IPS-18c (cell line): ENCODE results near the gene PLXNA3.

Source experiments
- H3K4me3 ChIP-seq: 2 replicates; pipeline ENCODE4 v1.7.0; 2013; ENCODE audit warnings: low read depth, mild to moderate bottlenecking, low read length, moderate library complexity; ENCODE audit not compliant: insufficient read depth
- H3K9me3 ChIP-seq: one replicate; pipeline ENCODE4 v1.6.1; 2013; ENCODE audit warnings: mild to moderate bottlenecking, low read length, moderate library complexity; ENCODE audit not compliant: control insufficient read depth, insufficient read depth

PLXNA3 gene

GRCh38 chrX:154526901-154527675, 69.0 kb downstream of the PLXNA3 start:
- no peak overlapping the region for H3K4me3 ChIP-seq

More at GRCh38 chrX:154526901-154527675, 69.0 kb downstream of the PLXNA3 start:
- peaks cover 17% of the 10 kb centered on the region for H3K9me3 ChIP-seq
